ENCODE results near the gene PIGR. TPM values are rescaled to one million over a fixed set of nuclear protein-coding genes. Genes with fewer than 3 reads are reported as not detected.

Gene PIGR, protein sequence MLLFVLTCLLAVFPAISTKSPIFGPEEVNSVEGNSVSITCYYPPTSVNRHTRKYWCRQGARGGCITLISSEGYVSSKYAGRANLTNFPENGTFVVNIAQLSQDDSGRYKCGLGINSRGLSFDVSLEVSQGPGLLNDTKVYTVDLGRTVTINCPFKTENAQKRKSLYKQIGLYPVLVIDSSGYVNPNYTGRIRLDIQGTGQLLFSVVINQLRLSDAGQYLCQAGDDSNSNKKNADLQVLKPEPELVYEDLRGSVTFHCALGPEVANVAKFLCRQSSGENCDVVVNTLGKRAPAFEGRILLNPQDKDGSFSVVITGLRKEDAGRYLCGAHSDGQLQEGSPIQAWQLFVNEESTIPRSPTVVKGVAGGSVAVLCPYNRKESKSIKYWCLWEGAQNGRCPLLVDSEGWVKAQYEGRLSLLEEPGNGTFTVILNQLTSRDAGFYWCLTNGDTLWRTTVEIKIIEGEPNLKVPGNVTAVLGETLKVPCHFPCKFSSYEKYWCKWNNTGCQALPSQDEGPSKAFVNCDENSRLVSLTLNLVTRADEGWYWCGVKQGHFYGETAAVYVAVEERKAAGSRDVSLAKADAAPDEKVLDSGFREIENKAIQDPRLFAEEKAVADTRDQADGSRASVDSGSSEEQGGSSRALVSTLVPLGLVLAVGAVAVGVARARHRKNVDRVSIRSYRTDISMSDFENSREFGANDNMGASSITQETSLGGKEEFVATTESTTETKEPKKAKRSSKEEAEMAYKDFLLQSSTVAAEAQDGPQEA
- total RNA-seq, result 0.05 and 0.14 TPM in 2 replicates

DNA sequence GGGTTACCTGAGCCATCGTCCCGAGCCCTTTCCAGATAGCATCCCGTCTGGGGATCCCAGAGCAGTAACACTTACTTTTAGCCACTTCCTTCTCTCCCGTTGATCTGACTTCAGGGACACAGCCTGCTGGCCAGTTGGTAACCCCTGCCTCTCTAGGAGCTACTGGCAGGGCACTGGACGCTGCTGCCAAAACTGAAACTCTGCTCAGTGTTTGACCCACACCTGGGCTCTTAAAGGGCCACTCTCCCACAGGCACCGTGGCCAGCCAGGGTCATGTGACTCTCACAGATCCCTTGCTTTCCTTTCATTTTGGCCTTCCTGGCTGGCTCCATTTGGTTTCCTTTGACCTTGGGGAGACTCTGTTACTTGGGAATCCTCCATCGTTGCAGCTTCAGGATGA lies at the start of gene PIGR:
Gene PIGR (minus strand): TSS at position 206 of the 400 bp plus-strand sequence. CDS start 5,935 bp downstream, outside the sequence.

DNA sequence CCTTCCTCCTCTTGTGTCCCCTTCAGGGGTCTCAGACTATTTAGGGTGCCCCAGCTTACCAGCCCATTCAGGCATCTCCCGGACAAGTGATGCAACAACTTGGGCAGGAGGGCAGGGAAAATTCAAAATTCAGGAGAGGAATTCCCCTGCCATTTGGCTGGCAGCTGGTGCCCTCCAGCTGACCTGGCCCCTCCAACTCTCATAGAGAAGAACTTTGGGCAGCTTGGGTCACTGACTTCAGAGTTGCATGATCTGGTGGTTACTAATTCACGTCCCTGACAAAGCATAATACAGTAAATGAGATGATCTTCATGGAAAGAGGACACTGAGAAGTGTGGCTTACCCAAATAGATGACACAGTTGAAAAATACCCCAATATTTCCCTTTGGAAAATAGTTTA lies 24.2 kb upstream of the PIGR start, which contains the start of gene FCAMR:
Gene FCAMR (minus strand): TSS at position 15 of the 400 bp plus-strand sequence. CDS start 335 bp downstream, outside the sequence.

DNA sequence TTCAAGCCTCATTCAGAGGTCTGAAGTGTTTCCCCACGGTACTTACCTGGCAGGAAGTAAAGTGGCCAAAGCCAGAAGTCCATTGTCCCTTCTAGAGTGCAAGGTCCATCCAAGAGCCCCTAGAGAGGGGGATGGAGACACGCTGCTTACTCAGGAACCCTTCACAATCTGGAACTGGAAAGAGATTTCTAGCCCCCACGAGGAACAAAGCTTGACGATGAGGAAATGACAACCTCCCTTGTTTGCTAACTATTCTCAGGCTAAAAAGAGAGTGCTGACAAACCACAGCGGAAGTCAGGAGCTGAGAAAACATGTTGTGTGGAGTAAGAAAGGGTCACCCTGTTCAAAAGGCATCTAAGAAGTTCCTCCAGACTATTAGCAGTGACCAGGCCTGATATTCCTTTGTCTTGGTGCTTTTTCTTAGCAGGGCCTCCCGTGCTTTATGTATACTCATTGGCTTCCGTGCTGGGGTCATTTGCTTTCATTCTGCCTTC lies 24.4 kb downstream of the PIGR start, which contains the start of gene FCMR:
Gene FCMR (minus strand): TSS at position 170 of the 494 bp plus-strand sequence. CDS start 87 bp downstream, at position 83.

DNA sequence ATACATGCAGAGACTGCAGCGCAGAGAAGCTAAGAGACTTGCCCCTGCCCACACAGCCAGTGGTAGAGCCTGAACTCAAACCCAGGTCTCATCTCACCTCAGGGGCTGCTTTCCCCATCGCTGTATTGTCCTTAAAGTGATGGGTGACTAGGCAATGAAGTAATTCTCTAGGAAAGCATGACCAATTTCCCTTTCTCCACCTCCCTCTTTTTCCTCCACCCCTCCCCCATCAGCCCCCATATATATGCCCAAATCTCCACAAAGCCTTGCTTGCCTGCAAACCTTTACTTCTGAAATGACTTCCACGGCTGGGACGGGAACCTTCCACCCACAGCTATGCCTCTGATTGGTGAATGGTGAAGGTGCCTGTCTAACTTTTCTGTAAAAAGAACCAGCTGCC lies 49.1 kb downstream of the PIGR start, which contains the start of gene IL24:
Gene IL24 (plus strand): TSS at position 269 of the 400 bp plus-strand sequence. CDS start 390 bp downstream, outside the sequence.

Other genes starting within 250 kb of the PIGR start
- gene IL19, start 175.7 kb downstream of the PIGR start, total RNA-seq, result not detected in 2 replicates
- not detected in 2 replicates for gene IL10, start 174.0 kb downstream of the PIGR start, total RNA-seq
- not detected in 2 replicates for gene IL20, start 80.8 kb downstream of the PIGR start, total RNA-seq
- 0.23 and 0.35 TPM in 2 replicates for gene IL24, start 49.0 kb downstream of the PIGR start, total RNA-seq
- 0.05 and 0.21 TPM in 2 replicates for gene FCMR, start 24.5 kb downstream of the PIGR start, total RNA-seq
- not detected in 2 replicates for gene FCAMR, start 24.0 kb upstream of the PIGR start, total RNA-seq
- gene C1orf116, start 86.3 kb upstream of the PIGR start, total RNA-seq, result 72.0 and 112 TPM in 2 replicates
- gene YOD1, start 104.7 kb upstream of the PIGR start, total RNA-seq, result 3.7 and 7.1 TPM in 2 replicates
- 7.4 and 8.0 TPM in 2 replicates for gene PFKFB2, start 106.8 kb upstream of the PIGR start, total RNA-seq
- not detected in 2 replicates for gene C4BPB, start 142.4 kb upstream of the PIGR start, total RNA-seq
- gene C4BPA, start 157.8 kb upstream of the PIGR start, total RNA-seq, result not detected in 2 replicates